Lung (tissue), 12 donors: ENCODE results near the gene PLEKHM3. TPM values are rescaled to one million over a fixed set of nuclear protein-coding genes. Genes with fewer than 3 reads are reported as not detected.

Source experiments
- ATAC-seq: fragments of 200-7000 bp; cut with Tn5 transposase; one replicate; pipeline ENCODE4 v1.9.1; 2020; ENCODE audit warnings: moderate number of reproducible peaks; ENCODE audit not compliant: insufficient read depth, low FRiP score
- DNase-seq, 3 donors: peaks; one replicate each; pipeline ENCODE4 v3.0.0-alpha.2; 2013 to 2017
- H3K27ac ChIP-seq, 2 donors: one replicate each; pipeline ENCODE4 v1.5.1; 2013; ENCODE audit warnings: mild to moderate bottlenecking in 2 of 2, moderate library complexity in 2 of 2, control low read depth in 1 of 2, inconsistent platforms in 1 of 2, low read depth in 1 of 2, low read length in 1 of 2
- H3K27me3 ChIP-seq, 3 donors: one replicate each; pipeline ENCODE4 v1.5.1; 2013; ENCODE audit warnings: low read length in 2 of 3; ENCODE audit not compliant: control insufficient read depth in 3 of 3, insufficient read depth in 3 of 3
- H3K36me3 ChIP-seq, 4 donors: one replicate each; pipeline ENCODE4 v1.5.1; 2013; ENCODE audit warnings: low read length in 4 of 4, mild to moderate bottlenecking in 1 of 4, moderate library complexity in 1 of 4; ENCODE audit not compliant: control insufficient read depth in 4 of 4, insufficient read depth in 4 of 4
- H3K4me1 ChIP-seq, 5 donors: one replicate each; pipeline ENCODE4 v1.5.1; 2013; ENCODE audit warnings: low read length in 5 of 5, mild to moderate bottlenecking in 2 of 5, moderate library complexity in 1 of 5; ENCODE audit not compliant: control insufficient read depth in 5 of 5, insufficient read depth in 5 of 5
- H3K4me3 ChIP-seq: one replicate; pipeline ENCODE4 v1.5.1; 2013; ENCODE audit warnings: mild to moderate bottlenecking, control low read depth, moderate library complexity
- H3K9ac ChIP-seq, 2 donors: one replicate each; pipeline ENCODE4 v1.5.1; 2013; ENCODE audit warnings: low read length in 2 of 2, control low read depth in 1 of 2; ENCODE audit not compliant: insufficient read depth in 1 of 2
- H3K9me3 ChIP-seq, 4 donors: one replicate each; pipeline ENCODE4 v1.5.1; 2013; ENCODE audit warnings: low read length in 3 of 4, mild to moderate bottlenecking in 1 of 4, moderate library complexity in 1 of 4; ENCODE audit not compliant: control insufficient read depth in 4 of 4, insufficient read depth in 3 of 4
- CTCF ChIP-seq: IDR thresholded peaks from 2 replicates; pipeline ENCODE4 v1.5.1; 2012; ENCODE audit warnings: mild to moderate bottlenecking; ENCODE audit errors: control extremely low read depth, extremely low read depth
- WGBS, 2 donors: extraction: QIAGEN DNeasy Blood & Tissue Kit; methylation state at CpG; one replicate each; pipeline ENCODE4 v1.1.7; 2013; 5-methylcytosine and 5-hydroxymethylcytosine counted together
- polyA plus RNA-seq, 2 donors: library from polyadenylated mRNA; stranded (reverse); fragments of 200-250 nt; gene quantifications; one replicate each; pipeline ENCODE4 v1.2.1, GENCODE V29; 2013
- total RNA-seq, 2 donors: library from RNA; depleted of rRNA in 1 of 2; stranded (reverse); fragments of >200 nt in 1 of 2; gene quantifications; one replicate each; pipeline ENCODE4 v1.2.1, GENCODE V29; 2014 to 2021
- donor health status: control.
- donor health status: control.
- donor health status: Bipolar disorder and iron deficiency.
- donor health status: healthy.
- donor health status: DM: yes; HTN: yes; CAD: no.

PLEKHM3 gene
- total and polyA plus RNA-seq, 4 donors, result 5.6 to 32.9 (median 12.4) TPM

GRCh38 chr2:207847807-207848544, 177.4 kb downstream of the PLEKHM3 start:
- peaks cover 0 to 9% (median 6%) of the 10 kb centered on the region in 5 donors for H3K4me1 ChIP-seq
- H3K27me3 ChIP-seq, result no peaks in the 10 kb centered on the region
- H3K9ac ChIP-seq, result no peak overlapping the region
- WGBS, 2 donors, result 28 to 33% methylated on average over 4 of the region's 4 CpGs
- H3K9me3 ChIP-seq, result no peaks in the 10 kb centered on the region
- H3K27ac ChIP-seq, result peak overlapping the region in 1 of 2 donors; percentile 82
- DNase-seq (peak; percentile 34 to 71 (median 60)), ATAC-seq (peak; percentile 88)
- no peak overlapping the region for H3K4me3 ChIP-seq
- TF ChIP-seq CTCF, result no peak
- H3K36me3 ChIP-seq, result peaks cover 0 to 1% (median 0%) of the 10 kb centered on the region in 4 donors

- no peak for ATAC-seq
These were observed 178.1 kb downstream of the PLEKHM3 start for GRCh38 chr2:207847098-207847806.

GRCh38 chr2:207845202-207845864, 180.0 kb downstream of the PLEKHM3 start:
- no peak overlapping the region for H3K9ac ChIP-seq
- ATAC-seq (no peak), DNase-seq (no peak)
- WGBS, 2 donors, result 85 to 87% methylated on average over 3 of the region's 3 CpGs
- peaks cover 0 to 9% (median 6%) of the 10 kb centered on the region in 5 donors for H3K4me1 ChIP-seq
- peaks cover 0 to 1% (median 0%) of the 10 kb centered on the region in 4 donors for H3K36me3 ChIP-seq
- no peaks in the 10 kb centered on the region for H3K9me3 ChIP-seq
- TF ChIP-seq CTCF, result no peak
- no peak overlapping the region for H3K4me3 ChIP-seq
- no peaks in the 10 kb centered on the region for H3K27me3 ChIP-seq
- no peak overlapping the region for H3K27ac ChIP-seq

More at GRCh38 chr2:207847098-207847806, 178.1 kb downstream of the PLEKHM3 start:
- no peak for TF ChIP-seq CTCF
- 41 to 62% methylated on average over 3 of the region's 3 CpGs for whole genome bisulfite sequencing, 2 donors
- Histone ChIP-seq H3K9me3 (no peaks in the 10 kb centered on the region), H3K27me3 (no peaks in the 10 kb centered on the region), H3K27ac (peak overlapping the region in 1 of 2 donors; percentile 60), H3K4me1 (peaks cover 0 to 9% (median 6%) of the 10 kb centered on the region in 5 donors), H3K36me3 (peaks cover 0 to 1% (median 0%) of the 10 kb centered on the region in 4 donors), H3K4me3 (no peak overlapping the region), H3K9ac (no peak overlapping the region)
- no peak for DNase-seq
